Jurkat, Clone E6-1 (cell line): Measurements from ENCODE around the gene OTUD1.

ENCODE experiments used
- DNase-seq: peaks from one replicate; pipeline ENCODE4 v3.0.0-alpha.2; 2011; ENCODE audit warnings: low read depth, low spot score
- H3K4me3 ChIP-seq: 2 replicates; pipeline ENCODE4 v1.5.1; 2011; ENCODE audit warnings: mild to moderate bottlenecking, low read length, control low read depth, moderate library complexity

The OTUD1 gene

GRCh38 chr10:23419201-23419600, 19.7 kb upstream of the OTUD1 start:
- H3K4me3 ChIP-seq: no peak overlapping the region
- no peak for DNase-seq

GRCh38 chr10:23419655-23420329, 19.1 kb upstream of the OTUD1 start:
- DNase-seq: no peak
- H3K4me3 ChIP-seq: no peak overlapping the region

- DNase-seq: no peak
- no peak overlapping the region for H3K4me3 ChIP-seq
Measured at GRCh38 chr10:23421397-23421796, 17.5 kb upstream of the OTUD1 start.

GRCh38 chr10:23422003-23422411, 16.9 kb upstream of the OTUD1 start:
- DNase-seq: no peak

GRCh38 chr10:23432166-23432565, 6.7 kb upstream of the OTUD1 start:
- no peak for DNase-seq
- no peak overlapping the region for H3K4me3 ChIP-seq

More at GRCh38 chr10:23422003-23422411, 16.9 kb upstream of the OTUD1 start:
- no peak overlapping the region for H3K4me3 ChIP-seq

GRCh38 chr10:23432639-23433038, 6.2 kb upstream of the OTUD1 start:
- H3K4me3 ChIP-seq: no peak overlapping the region
- no peak for DNase-seq

- no peak for DNase-seq
- no peak overlapping the region for H3K4me3 ChIP-seq
Measured at GRCh38 chr10:23433701-23434100, 5.2 kb upstream of the OTUD1 start.

- no peak overlapping the region for H3K4me3 ChIP-seq
- DNase-seq: no peak
Measured at GRCh38 chr10:23435378-23435777, 3.5 kb upstream of the OTUD1 start.

- H3K4me3 ChIP-seq: no peak overlapping the region
- DNase-seq: no peak
Measured at GRCh38 chr10:23436983-23437382, 1.9 kb upstream of the OTUD1 start.

GRCh38 chr10:23437963-23438546, 820 bp upstream of the OTUD1 start:
- peak overlapping the region; percentile 70 for H3K4me3 ChIP-seq
- DNase-seq: no peak

GRCh38 chr10:23439452-23439960, 631 bp downstream of the OTUD1 start:
- H3K4me3 ChIP-seq: peak overlapping the region; percentile 53
- no peak for DNase-seq

- H3K4me3 ChIP-seq: peak overlapping the region; percentile 53
- no peak for DNase-seq
Measured at GRCh38 chr10:23439961-23440889, 1.4 kb downstream of the OTUD1 start.

- DNase-seq: no peak
- H3K4me3 ChIP-seq: no peak overlapping the region
Measured at GRCh38 chr10:23441251-23441650, 2.4 kb downstream of the OTUD1 start.

- DNase-seq: no peak
- no peak overlapping the region for H3K4me3 ChIP-seq
Measured at GRCh38 chr10:23442936-23443335, 4.1 kb downstream of the OTUD1 start.

- DNase-seq: no peak
- H3K4me3 ChIP-seq: no peak overlapping the region
Measured at GRCh38 chr10:23445591-23445990, 6.7 kb downstream of the OTUD1 start.

GRCh38 chr10:23448323-23448722, 9.4 kb downstream of the OTUD1 start:
- H3K4me3 ChIP-seq: no peak overlapping the region
- DNase-seq: no peak

GRCh38 chr10:23448802-23449570, 10.1 kb downstream of the OTUD1 start:
- H3K4me3 ChIP-seq: no peak overlapping the region
- no peak for DNase-seq

GRCh38 chr10:23452033-23452655, 13.3 kb downstream of the OTUD1 start:
- no peak for DNase-seq
- H3K4me3 ChIP-seq: no peak overlapping the region

- no peak for DNase-seq
- H3K4me3 ChIP-seq: no peak overlapping the region
Measured at GRCh38 chr10:23453465-23453864, 14.6 kb downstream of the OTUD1 start.
